Muscle layer of colon (tissue), 2 donors: ENCODE results near the gene GABARAP.

Source experiments
- H3K27ac ChIP-seq: one replicate; pipeline ENCODE4 v1.7.0; 2013; ENCODE audit warnings: low read depth, mild to moderate bottlenecking, low read length, moderate library complexity
- H3K27me3 ChIP-seq, 2 donors: one replicate each; pipeline ENCODE4 v1.7.0; 2013; ENCODE audit warnings: low read length in 2 of 2, mild to moderate bottlenecking in 2 of 2; ENCODE audit not compliant: insufficient read depth in 2 of 2, control insufficient read depth in 1 of 2
- H3K36me3 ChIP-seq: one replicate; pipeline ENCODE4 v1.7.0; 2013; ENCODE audit warnings: mild to moderate bottlenecking, low read length; ENCODE audit not compliant: insufficient read depth
- H3K4me1 ChIP-seq: one replicate; pipeline ENCODE4 v1.7.0; 2013; ENCODE audit warnings: mild to moderate bottlenecking, low read length; ENCODE audit not compliant: insufficient read depth
- H3K4me3 ChIP-seq, 2 donors: one replicate each; pipeline ENCODE4 v1.7.0; 2013; ENCODE audit warnings: low read length in 2 of 2, low read depth in 1 of 2, mild to moderate bottlenecking in 1 of 2, moderate library complexity in 1 of 2
- H3K9ac ChIP-seq: one replicate; pipeline ENCODE4 v1.7.0; 2013; ENCODE audit warnings: low read length
- H3K9me3 ChIP-seq: one replicate; pipeline ENCODE4 v1.7.0; 2013; ENCODE audit warnings: mild to moderate bottlenecking, low read length
- donor health status: abdominal sarcoma.
- donor health status: Adenocarcinoma of cecum.

Gene GABARAP

DNA sequence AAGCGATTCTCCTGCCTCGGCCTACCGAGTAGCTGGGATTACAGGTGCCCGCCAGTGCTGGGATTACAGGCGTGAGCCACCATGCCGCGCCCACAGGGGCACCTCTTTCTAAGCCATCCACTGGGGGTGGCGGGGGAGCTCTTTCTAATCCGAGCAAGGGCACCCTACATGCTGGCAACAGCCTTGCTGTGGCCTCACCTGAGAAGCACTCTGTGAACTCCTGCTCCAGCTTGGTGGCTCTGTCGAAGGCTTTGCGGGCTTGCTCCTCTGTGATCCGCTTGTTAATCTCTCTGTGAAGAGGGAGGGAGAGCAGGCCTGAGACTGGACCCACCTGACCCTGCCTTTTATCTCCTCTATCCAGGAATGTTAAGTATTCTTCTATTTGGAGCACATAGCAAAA, 51.2 kb downstream of the GABARAP start:
- Histone ChIP-seq H3K9me3 (no peaks in the 10 kb centered on the region), H3K36me3 (peaks cover 36% of the 10 kb centered on the region), H3K9ac (no peak overlapping the region), H3K4me1 (no peaks in the 10 kb centered on the region), H3K4me3 (no peak overlapping the region), H3K27ac (no peak overlapping the region), H3K27me3 (no peaks in the 10 kb centered on the region)

DNA sequence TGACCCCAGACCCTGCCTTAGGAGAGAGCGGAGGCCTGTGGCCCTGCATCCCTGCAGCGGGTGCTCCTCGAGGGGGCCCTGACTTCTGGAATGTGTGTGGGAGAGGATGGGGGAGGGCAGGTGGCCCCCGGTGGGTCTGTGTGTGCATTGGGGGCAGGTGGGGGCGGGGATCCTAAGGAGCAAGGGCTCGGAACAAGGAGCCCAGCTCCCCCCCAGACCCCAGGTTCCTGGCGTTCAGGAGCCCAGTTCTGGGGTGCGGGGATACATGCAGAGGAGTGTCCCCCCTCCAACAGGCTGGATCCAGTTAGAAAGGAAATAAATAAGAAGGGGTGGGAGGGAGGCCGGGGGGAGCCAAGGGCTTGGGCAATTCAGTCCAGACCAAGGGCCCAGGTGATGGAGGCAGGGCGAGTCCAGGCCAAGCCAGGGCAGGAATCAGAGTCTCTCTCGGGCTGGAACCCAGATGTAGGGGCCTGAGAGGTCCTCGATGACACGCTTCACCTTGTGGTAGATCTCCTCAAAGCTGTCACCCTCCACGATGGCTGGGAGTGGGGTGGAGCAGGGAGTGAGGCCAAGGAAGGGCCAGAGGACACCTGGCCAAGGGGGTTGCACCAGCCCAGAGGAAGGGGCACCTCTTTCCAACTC, 51.9 kb downstream of the GABARAP start:
- H3K27me3 ChIP-seq: no peaks in the 10 kb centered on the region
- no peaks in the 10 kb centered on the region for H3K4me1 ChIP-seq
- no peak overlapping the region for H3K27ac ChIP-seq
- H3K4me3 ChIP-seq: no peak overlapping the region
- no peaks in the 10 kb centered on the region for H3K9me3 ChIP-seq
- peaks cover 29% of the 10 kb centered on the region for H3K36me3 ChIP-seq
- no peak overlapping the region for H3K9ac ChIP-seq
